Mucosa of stomach (tissue), 1 donor: Measurements from ENCODE around the gene GABRD.

Experiments used
- H3K27me3 ChIP-seq: one replicate; pipeline ENCODE4 v1.7.0; 2013; ENCODE audit warnings: mild to moderate bottlenecking, low read length; ENCODE audit not compliant: control insufficient read depth, insufficient read depth
- H3K36me3 ChIP-seq: one replicate; pipeline ENCODE4 v1.7.0; 2013; ENCODE audit warnings: low read length; ENCODE audit not compliant: control insufficient read depth, insufficient read depth
- H3K4me1 ChIP-seq: one replicate; pipeline ENCODE4 v1.7.0; 2013; ENCODE audit warnings: mild to moderate bottlenecking, low read length; ENCODE audit not compliant: control insufficient read depth, insufficient read depth
- H3K4me3 ChIP-seq: one replicate; pipeline ENCODE4 v1.7.0; 2013; ENCODE audit warnings: low read length
- H3K9ac ChIP-seq: one replicate; pipeline ENCODE4 v1.7.0; 2013; ENCODE audit warnings: mild to moderate bottlenecking, low read length, moderate library complexity
- H3K9me3 ChIP-seq: one replicate; pipeline ENCODE4 v1.7.0; 2013; ENCODE audit warnings: mild to moderate bottlenecking, low read length, moderate library complexity; ENCODE audit not compliant: control insufficient read depth
- donor health status: Pancreatic carcinoma.

The GABRD gene

GRCh38 chr1:2070800-2071530, 51.8 kb downstream of the GABRD start:
- H3K4me3 ChIP-seq, result no peak overlapping the region
- no peaks in the 10 kb centered on the region for H3K27me3 ChIP-seq
- no peaks in the 10 kb centered on the region for H3K9me3 ChIP-seq
- no peaks in the 10 kb centered on the region for H3K4me1 ChIP-seq
- H3K36me3 ChIP-seq, result no peaks in the 10 kb centered on the region
- H3K9ac ChIP-seq, result no peak overlapping the region

- no peak overlapping the region for H3K9ac ChIP-seq
- H3K27me3 ChIP-seq, result no peaks in the 10 kb centered on the region
- no peaks in the 10 kb centered on the region for H3K4me1 ChIP-seq
- no peaks in the 10 kb centered on the region for H3K36me3 ChIP-seq
- no peak overlapping the region for H3K4me3 ChIP-seq
- H3K9me3 ChIP-seq, result no peaks in the 10 kb centered on the region
Measured at GRCh38 chr1:2072109-2072806, 53.1 kb downstream of the GABRD start.

GRCh38 chr1:2072891-2073290, 53.7 kb downstream of the GABRD start:
- H3K4me3 ChIP-seq, result no peak overlapping the region
- no peaks in the 10 kb centered on the region for H3K36me3 ChIP-seq
- no peak overlapping the region for H3K9ac ChIP-seq
- H3K4me1 ChIP-seq, result no peaks in the 10 kb centered on the region
- H3K27me3 ChIP-seq, result no peaks in the 10 kb centered on the region
- H3K9me3 ChIP-seq, result peaks cover 3% of the 10 kb centered on the region

GRCh38 chr1:2073382-2074230, 54.5 kb downstream of the GABRD start:
- Histone ChIP-seq H3K9me3 (peaks cover 5% of the 10 kb centered on the region), H3K4me1 (no peaks in the 10 kb centered on the region), H3K36me3 (no peaks in the 10 kb centered on the region), H3K4me3 (no peak overlapping the region), H3K27me3 (no peaks in the 10 kb centered on the region), H3K9ac (no peak overlapping the region)

- Histone ChIP-seq H3K27me3 (no peaks in the 10 kb centered on the region), H3K36me3 (no peaks in the 10 kb centered on the region), H3K4me3 (no peak overlapping the region), H3K9ac (no peak overlapping the region), H3K4me1 (no peaks in the 10 kb centered on the region), H3K9me3 (peaks cover 5% of the 10 kb centered on the region)
Measured at GRCh38 chr1:2074396-2074795, 55.3 kb downstream of the GABRD start.

GRCh38 chr1:2074944-2075740, 56.0 kb downstream of the GABRD start:
- H3K4me3 ChIP-seq, result no peak overlapping the region
- no peaks in the 10 kb centered on the region for H3K36me3 ChIP-seq
- no peaks in the 10 kb centered on the region for H3K4me1 ChIP-seq
- H3K9ac ChIP-seq, result no peak overlapping the region
- H3K27me3 ChIP-seq, result no peaks in the 10 kb centered on the region
- H3K9me3 ChIP-seq, result peaks cover 5% of the 10 kb centered on the region

GRCh38 chr1:2076826-2077225, 57.7 kb downstream of the GABRD start:
- Histone ChIP-seq H3K9ac (no peak overlapping the region), H3K4me1 (no peaks in the 10 kb centered on the region), H3K4me3 (no peak overlapping the region), H3K27me3 (no peaks in the 10 kb centered on the region), H3K9me3 (peaks cover 5% of the 10 kb centered on the region), H3K36me3 (no peaks in the 10 kb centered on the region)

GRCh38 chr1:2078170-2078569, 59.0 kb downstream of the GABRD start:
- H3K27me3 ChIP-seq, result no peaks in the 10 kb centered on the region
- H3K9me3 ChIP-seq, result peaks cover 5% of the 10 kb centered on the region
- H3K4me1 ChIP-seq, result no peaks in the 10 kb centered on the region
- no peaks in the 10 kb centered on the region for H3K36me3 ChIP-seq
- H3K9ac ChIP-seq, result no peak overlapping the region
- no peak overlapping the region for H3K4me3 ChIP-seq

- Histone ChIP-seq H3K27me3 (no peaks in the 10 kb centered on the region), H3K4me3 (no peak overlapping the region), H3K9me3 (peaks cover 5% of the 10 kb centered on the region), H3K4me1 (no peaks in the 10 kb centered on the region), H3K9ac (no peak overlapping the region), H3K36me3 (no peaks in the 10 kb centered on the region)
Measured at GRCh38 chr1:2079396-2080085, 60.4 kb downstream of the GABRD start.

- Histone ChIP-seq H3K27me3 (no peaks in the 10 kb centered on the region), H3K9me3 (peaks cover 5% of the 10 kb centered on the region), H3K9ac (no peak overlapping the region), H3K36me3 (no peaks in the 10 kb centered on the region), H3K4me1 (no peaks in the 10 kb centered on the region), H3K4me3 (no peak overlapping the region)
Measured at GRCh38 chr1:2080140-2080539, 61.0 kb downstream of the GABRD start.
